Measurements from ENCODE around the gene TUBGCP5. TPM values are rescaled to one million over a fixed set of nuclear protein-coding genes. Genes with fewer than 3 reads are reported as not detected.

The TUBGCP5 gene
- total and polyA plus RNA-seq, 2 experiments from 2014 or later = 12.0 to 21.7 TPM

GRCh38 chr15:22988811-22989210 lies 50.6 kb downstream of the TUBGCP5 start:
- no peaks in the 10 kb centered on the region for H3K79me2 ChIP-seq (replicated peaks; ENCODE audit: insufficient read depth)
- no peaks in the 10 kb centered on the region for H3K4me1 ChIP-seq (ENCODE audit: insufficient read depth)
- no peaks in the 10 kb centered on the region for H3K36me3 ChIP-seq (ENCODE audit: insufficient read depth)
- no peaks in the 10 kb centered on the region for H3K4me1 Mint-ChIP-seq
- H4K20me1 ChIP-seq (replicated peaks; ENCODE audit: insufficient read depth) = no peaks in the 10 kb centered on the region
- H2AFZ ChIP-seq = no peak overlapping the region
- peaks cover 11% of the 10 kb centered on the region for H3K27me3 Mint-ChIP-seq (ENCODE audit: insufficient read depth, low read depth, poor library complexity)
- ATAC-seq = no peak
- no peak overlapping the region for H3K4me3 ChIP-seq
- H3K9me2 ChIP-seq (ENCODE audit: insufficient read depth) = no peaks in the 10 kb centered on the region
- DNase-seq (ENCODE audit: low spot score) = no peak
- H3K4me3 Mint-ChIP-seq = no peak overlapping the region
- no peak overlapping the region for H3K27ac Mint-ChIP-seq
- H3K27me3 ChIP-seq (ENCODE audit: insufficient read depth) = no peaks in the 10 kb centered on the region
- no peaks in the 10 kb centered on the region for H3F3A ChIP-seq (replicated peaks; ENCODE audit: low read depth)
- H3K4me2 ChIP-seq = no peak overlapping the region
- no peaks in the 10 kb centered on the region for H3K9me3 Mint-ChIP-seq
- H3K27ac ChIP-seq (ENCODE audit: low read depth) = no peak overlapping the region
- TF ChIP-seq JUNB (IDR thresholded peaks at IDR 0.05; ENCODE audit: unreplicated experiment) = no peak
- TF ChIP-seq ZNF114 (CRISPR knock-in tag; IDR thresholded peaks at IDR 0.05) = no peak
- no peak for TF ChIP-seq EZH2 (IDR thresholded peaks at IDR 0.05; ENCODE audit: low read depth, unreplicated experiment)
- no peak for TF ChIP-seq ZNF462 (CRISPR knock-in tag; IDR thresholded peaks at IDR 0.05)
- no peak for TF ChIP-seq POLR2AphosphoS5 (IDR thresholded peaks at IDR 0.05; ENCODE audit: low read depth)
- no peak for TF ChIP-seq ETS1 (IDR thresholded peaks at IDR 0.05)
- TF ChIP-seq ZNF331 (CRISPR knock-in tag; IDR thresholded peaks at IDR 0.05; ENCODE audit: low read depth) = no peak
- TF ChIP-seq CTCF (conservative IDR thresholded peaks at IDR 0.05; ENCODE audit: low read depth in 2 of 2) = no peak
- TF ChIP-seq STAT1 (IDR thresholded peaks at IDR 0.05; ENCODE audit: unreplicated experiment) = no peak
- no peak for TF ChIP-seq REST (IDR thresholded peaks at IDR 0.05; ENCODE audit: unreplicated experiment)
- no peak for TF ChIP-seq CREB1 (CRISPR knock-in tag; IDR thresholded peaks at IDR 0.05; ENCODE audit: low read depth)
- no peak for TF ChIP-seq NANOG (IDR thresholded peaks at IDR 0.05; ENCODE audit: borderline replicate concordance)
- no peak for TF ChIP-seq EZH2phosphoT487 (IDR thresholded peaks at IDR 0.05; ENCODE audit: unreplicated experiment)
- H3K36me3 Mint-ChIP-seq (ENCODE audit: low read depth) = no peaks in the 10 kb centered on the region; the same call in 1 of the 3 replicates
